ENCODE measurements around the gene GPT2. TPM values are rescaled to one million over a fixed set of nuclear protein-coding genes. Genes with fewer than 3 reads are reported as not detected.

GPT2 gene
- total RNA-seq, 1 donor from 2014 or later, result 35.0 TPM

GRCh38 chr16:46850619-46851555, 33.3 kb upstream of the GPT2 start:
- Mint-ChIP-seq H3K9me3 (ENCODE audit: unreplicated experiment) (no peaks in the 10 kb centered on the region), H3K4me1 (ENCODE audit: unreplicated experiment) (no peaks in the 10 kb centered on the region), H3K36me3 (ENCODE audit: unreplicated experiment) (no peaks in the 10 kb centered on the region), H3K4me3 (ENCODE audit: unreplicated experiment) (no peak overlapping the region), H3K27ac (ENCODE audit: unreplicated experiment) (no peak overlapping the region), H3K27me3 (ENCODE audit: unreplicated experiment) (peaks cover 3% of the 10 kb centered on the region)
- TF ChIP-seq CTCF (IDR thresholded peaks at IDR 0.05), result no peak
- no peak for DNase-seq (ENCODE audit: extremely low spot score, unreplicated experiment)

- Mint-ChIP-seq H3K27ac (ENCODE audit: unreplicated experiment) (no peak overlapping the region), H3K27me3 (ENCODE audit: unreplicated experiment) (peaks cover 3% of the 10 kb centered on the region), H3K36me3 (ENCODE audit: unreplicated experiment) (no peaks in the 10 kb centered on the region), H3K4me3 (ENCODE audit: unreplicated experiment) (no peak overlapping the region), H3K9me3 (ENCODE audit: unreplicated experiment) (no peaks in the 10 kb centered on the region), H3K4me1 (ENCODE audit: unreplicated experiment) (no peaks in the 10 kb centered on the region)
- no peak for TF ChIP-seq CTCF (IDR thresholded peaks at IDR 0.05)
- DNase-seq (ENCODE audit: extremely low spot score, unreplicated experiment), result no peak
These were observed 32.0 kb upstream of the GPT2 start for GRCh38 chr16:46852130-46852529.

GRCh38 chr16:46853713-46854443, 30.3 kb upstream of the GPT2 start:
- H3K4me3 Mint-ChIP-seq (ENCODE audit: unreplicated experiment), result no peak overlapping the region
- no peaks in the 10 kb centered on the region for H3K4me1 Mint-ChIP-seq (ENCODE audit: unreplicated experiment)
- no peaks in the 10 kb centered on the region for H3K9me3 Mint-ChIP-seq (ENCODE audit: unreplicated experiment)
- peaks cover 3% of the 10 kb centered on the region for H3K27me3 Mint-ChIP-seq (ENCODE audit: unreplicated experiment)
- H3K27ac Mint-ChIP-seq (ENCODE audit: unreplicated experiment), result no peak overlapping the region
- H3K36me3 Mint-ChIP-seq (ENCODE audit: unreplicated experiment), result no peaks in the 10 kb centered on the region
- peak; percentile 91 for DNase-seq (ENCODE audit: extremely low spot score, unreplicated experiment)
- peak; percentile 94 for TF ChIP-seq CTCF (IDR thresholded peaks at IDR 0.05)

- TF ChIP-seq CTCF (IDR thresholded peaks at IDR 0.05), result no peak
- peaks cover 1% of the 10 kb centered on the region for H3K4me1 Mint-ChIP-seq (ENCODE audit: unreplicated experiment)
- H3K27ac Mint-ChIP-seq (ENCODE audit: unreplicated experiment), result no peak overlapping the region
- H3K4me3 Mint-ChIP-seq (ENCODE audit: unreplicated experiment), result no peak overlapping the region
- H3K36me3 Mint-ChIP-seq (ENCODE audit: unreplicated experiment), result no peaks in the 10 kb centered on the region
- no peaks in the 10 kb centered on the region for H3K9me3 Mint-ChIP-seq (ENCODE audit: unreplicated experiment)
- no peak for DNase-seq (ENCODE audit: extremely low spot score, unreplicated experiment)
- peaks cover 3% of the 10 kb centered on the region for H3K27me3 Mint-ChIP-seq (ENCODE audit: unreplicated experiment)
These were observed 29.3 kb upstream of the GPT2 start for GRCh38 chr16:46854846-46855245.

GRCh38 chr16:46855389-46855788, 28.8 kb upstream of the GPT2 start:
- Mint-ChIP-seq H3K9me3 (ENCODE audit: unreplicated experiment) (no peaks in the 10 kb centered on the region), H3K4me1 (ENCODE audit: unreplicated experiment) (peaks cover 7% of the 10 kb centered on the region), H3K4me3 (ENCODE audit: unreplicated experiment) (no peak overlapping the region), H3K27ac (ENCODE audit: unreplicated experiment) (no peak overlapping the region), H3K27me3 (ENCODE audit: unreplicated experiment) (peaks cover 3% of the 10 kb centered on the region), H3K36me3 (ENCODE audit: unreplicated experiment) (no peaks in the 10 kb centered on the region)
- DNase-seq (ENCODE audit: extremely low spot score, unreplicated experiment), result no peak
- TF ChIP-seq CTCF (IDR thresholded peaks at IDR 0.05), result no peak

Measured in osteocyte (in vitro differentiated cells).